ENCODE measurements around the gene ZFAND2B. TPM values are rescaled to one million over a fixed set of nuclear protein-coding genes. Genes with fewer than 3 reads are reported as not detected.

The ZFAND2B gene
- total and polyA plus RNA-seq, 4 experiments from 2014 or later: 73.3 to 81.5 (median 78.0) TPM

- H3K27ac Mint-ChIP-seq: peak overlapping the region in 2 of 7 donors; percentile 63 to 93
Observed at GRCh38 chr2:219204425-219205164, 2.0 kb upstream of the ZFAND2B start.

GRCh38 chr2:219205165-219205538 lies 1.4 kb upstream of the ZFAND2B start:
- no peak overlapping the region for H3K27ac ChIP-seq (ENCODE audit: low read depth, low read length)
- Mint-ChIP-seq H3K4me3 (peak overlapping the region in 5 of 8 donors; percentile 15 to 52 (median 35)), H3K9me3 (no peaks in the 10 kb centered on the region), H3K27me3 (no peaks in the 10 kb centered on the region), H3K27ac (peak overlapping the region in 6 of 7 donors; percentile 14 to 93 (median 47)), H3K36me3 (peaks cover 11 to 21% of the 10 kb centered on the region in 2 donors), H3K4me1 (peaks cover 18 to 43% (median 29%) of the 10 kb centered on the region in 4 donors)
- peaks cover 24% of the 10 kb centered on the region for H3K36me3 ChIP-seq (ENCODE audit: insufficient read depth, low read length)
- POLR2A ChIA-PET (ENCODE audit: partially characterized antibody): interaction anchor here (1.6 to 15.3 kb wide), 7 partner anchors 12 to 89 kb away, joined by 3 to 424 read pairs (median 40); partner anchors contain the start of genes ABCB6, CNPPD1, RETREG2 and SLC23A3
- no peaks in the 10 kb centered on the region for H3K9me3 ChIP-seq (ENCODE audit: control insufficient read depth in 1 of 2, low read length in 2 of 2)
- DNase-seq: no peak
- no peaks in the 10 kb centered on the region for H3K27me3 ChIP-seq (ENCODE audit: insufficient read depth, low read length)
- intact Hi-C loops (cut with micrococcal nuclease): no loop called here
- H3K4me1 ChIP-seq (ENCODE audit: insufficient read depth, low read length): peaks cover 26% of the 10 kb centered on the region
- H3K4me3 ChIP-seq (ENCODE audit: low read length in 2 of 2): no peak overlapping the region
- CTCF ChIA-PET (ENCODE audit: partially characterized antibody): interaction anchor here (1.0 to 4.2 kb wide), 4 partner anchors 9 to 90 kb away, joined by 3 to 22 read pairs (median 3); no protein-coding TSS in a partner anchor

More at GRCh38 chr2:219204425-219205164, 2.0 kb upstream of the ZFAND2B start:
- no peak overlapping the region for H3K4me3 ChIP-seq (ENCODE audit: low read length in 2 of 2)
- H3K9me3 ChIP-seq (ENCODE audit: control insufficient read depth in 1 of 2, low read length in 2 of 2): no peaks in the 10 kb centered on the region
- peaks cover under 1% of the 10 kb centered on the region in 2 donors for H3K27me3 Mint-ChIP-seq
- DNase-seq: no peak
- intact Hi-C loops (cut with micrococcal nuclease): no loop called here
- peaks cover 18 to 38% (median 26%) of the 10 kb centered on the region in 4 donors for H3K4me1 Mint-ChIP-seq
- POLR2A ChIA-PET (ENCODE audit: partially characterized antibody): interaction anchor here (1.6 kb wide), 1 partner anchor 49 kb away, joined by 3 read pairs; the partner anchor contains the start of genes TUBA4A and TUBA4B
- CTCF ChIA-PET (ENCODE audit: partially characterized antibody): interaction anchor here (0.8 to 1.2 kb wide), 4 partner anchors 34 to 91 kb away, joined by 3 to 4 read pairs (median 4); no protein-coding TSS in a partner anchor
- H3K36me3 Mint-ChIP-seq: peaks cover 10 to 18% of the 10 kb centered on the region in 2 donors
- H3K9me3 Mint-ChIP-seq: no peaks in the 10 kb centered on the region
- no peak overlapping the region for H3K27ac ChIP-seq (ENCODE audit: low read depth, low read length)
- no peaks in the 10 kb centered on the region for H3K27me3 ChIP-seq (ENCODE audit: insufficient read depth, low read length)
- H3K4me1 ChIP-seq (ENCODE audit: insufficient read depth, low read length): peaks cover 20% of the 10 kb centered on the region
- H3K4me3 Mint-ChIP-seq: peak overlapping the region in 3 of 8 donors; percentile 15 to 35 (median 20)
- peaks cover 21% of the 10 kb centered on the region for H3K36me3 ChIP-seq (ENCODE audit: insufficient read depth, low read length)

- Mint-ChIP-seq H3K36me3 (peaks cover 11 to 21% of the 10 kb centered on the region in 2 donors), H3K9me3 (no peaks in the 10 kb centered on the region), H3K4me3 (peak overlapping the region; percentile 88 to 95 (median 94)), H3K27me3 (no peaks in the 10 kb centered on the region), H3K4me1 (peaks cover 18 to 48% (median 31%) of the 10 kb centered on the region in 4 donors), H3K27ac (peak overlapping the region; percentile 93 to 98 (median 97))
- H3K4me3 ChIP-seq (ENCODE audit: low read length in 2 of 2): peak overlapping the region; percentile 67 to 88
- ChIA-PET CTCF (ENCODE audit: partially characterized antibody) (interaction anchor here (0.6 to 14.5 kb wide), 14 partner anchors 9 to 92 kb away, joined by 3 to 253 read pairs (median 4); partner anchors contain the start of genes CNPPD1, DNAJB2, GLB1L and NHEJ1), POLR2A (ENCODE audit: partially characterized antibody) (interaction anchor here (0.7 to 15.3 kb wide), 24 partner anchors 9 to 308 kb away, joined by 3 to 424 read pairs (median 12); partner anchors contain the start of genes ABCB6, ANKZF1, ATG9A and CNPPD1)
- H3K9me3 ChIP-seq (ENCODE audit: control insufficient read depth in 1 of 2, low read length in 2 of 2): no peaks in the 10 kb centered on the region
- no peaks in the 10 kb centered on the region for H3K27me3 ChIP-seq (ENCODE audit: insufficient read depth, low read length)
- peak overlapping the region; percentile 87 for H3K27ac ChIP-seq (ENCODE audit: low read depth, low read length)
- H3K36me3 ChIP-seq (ENCODE audit: insufficient read depth, low read length): peaks cover 24% of the 10 kb centered on the region
- DNase-seq: no peak
- intact Hi-C loops (cut with micrococcal nuclease): loop anchor here (1.0 to 2.0 kb wide), 6 partner anchors 23 to 183 kb away; partner anchors contain the start of genes ANKZF1, ATG9A, DNAJB2 and NHEJ1
- peaks cover 34% of the 10 kb centered on the region for H3K4me1 ChIP-seq (ENCODE audit: insufficient read depth, low read length)
Observed at GRCh38 chr2:219205981-219206327, 628 bp upstream of the ZFAND2B start.

- Mint-ChIP-seq H3K9me3 (peaks cover 0 to 2% (median 0%) of the 10 kb centered on the region in 8 donors), H3K27me3 (no peaks in the 10 kb centered on the region), H3K27ac (peak overlapping the region; percentile 84 to 98 (median 97)), H3K4me1 (peaks cover 22 to 54% (median 37%) of the 10 kb centered on the region in 4 donors), H3K36me3 (peaks cover 11 to 25% of the 10 kb centered on the region in 2 donors), H3K4me3 (peak overlapping the region; percentile 85 to 95 (median 90))
- no peak for DNase-seq
- ChIA-PET CTCF (ENCODE audit: partially characterized antibody) (interaction anchor here (1.1 to 14.5 kb wide), 6 partner anchors 34 to 91 kb away, joined by 3 to 253 read pairs (median 16); partner anchors contain the start of genes CNPPD1, DNAJB2, NHEJ1 and RETREG2), POLR2A (ENCODE audit: partially characterized antibody) (interaction anchor here (1.0 to 15.3 kb wide), 26 partner anchors 8 to 991 kb away, joined by 3 to 424 read pairs (median 12); partner anchors contain the start of genes ABCB6, ANKZF1, ARPC2 and ATG9A)
- H3K27ac ChIP-seq (ENCODE audit: low read depth, low read length): peak overlapping the region; percentile 87
- H3K36me3 ChIP-seq (ENCODE audit: insufficient read depth, low read length): peaks cover 24% of the 10 kb centered on the region
- no peaks in the 10 kb centered on the region for H3K9me3 ChIP-seq (ENCODE audit: control insufficient read depth in 1 of 2, low read length in 2 of 2)
- H3K27me3 ChIP-seq (ENCODE audit: insufficient read depth, low read length): no peaks in the 10 kb centered on the region
- intact Hi-C loops (cut with micrococcal nuclease): loop anchor here (2.0 kb wide), 2 partner anchors 71 to 181 kb away; partner anchors contain the start of gene DNAJB2
- peak overlapping the region; percentile 67 to 88 for H3K4me3 ChIP-seq (ENCODE audit: low read length in 2 of 2)
- H3K4me1 ChIP-seq (ENCODE audit: insufficient read depth, low read length): peaks cover 39% of the 10 kb centered on the region
Observed at GRCh38 chr2:219207134-219207883, 727 bp downstream of the ZFAND2B start.

GRCh38 chr2:219207884-219208740 lies 1.5 kb downstream of the ZFAND2B start:
- no peaks in the 10 kb centered on the region for H3K9me3 ChIP-seq (ENCODE audit: control insufficient read depth in 1 of 2, low read length in 2 of 2)
- no peaks in the 10 kb centered on the region for H3K27me3 Mint-ChIP-seq
- POLR2A ChIA-PET (ENCODE audit: partially characterized antibody): interaction anchor here (1.0 to 15.3 kb wide), 14 partner anchors 11 to 991 kb away, joined by 3 to 424 read pairs (median 12); partner anchors contain the start of genes ABCB6, ANKZF1, ARPC2 and ATG9A
- H3K4me3 ChIP-seq (ENCODE audit: low read length in 2 of 2): no peak overlapping the region
- H3K9me3 Mint-ChIP-seq: peaks cover 0 to 2% (median 0%) of the 10 kb centered on the region in 8 donors
- H3K27ac Mint-ChIP-seq: peak overlapping the region; percentile 77 to 98 (median 93)
- H3K36me3 Mint-ChIP-seq: peaks cover 11 to 25% of the 10 kb centered on the region in 2 donors
- H3K27me3 ChIP-seq (ENCODE audit: insufficient read depth, low read length): no peaks in the 10 kb centered on the region
- no peak for DNase-seq
- intact Hi-C loops (cut with micrococcal nuclease): loop anchor here (2.0 kb wide), 2 partner anchors 71 to 181 kb away; partner anchors contain the start of gene DNAJB2
- peaks cover 22 to 54% (median 37%) of the 10 kb centered on the region in 4 donors for H3K4me1 Mint-ChIP-seq
- H3K4me1 ChIP-seq (ENCODE audit: insufficient read depth, low read length): peaks cover 39% of the 10 kb centered on the region
- CTCF ChIA-PET (ENCODE audit: partially characterized antibody): interaction anchor here (1.7 to 14.5 kb wide), 5 partner anchors 35 to 91 kb away, joined by 4 to 253 read pairs (median 33); partner anchors contain the start of genes CNPPD1, DNAJB2, NHEJ1 and RETREG2
- H3K36me3 ChIP-seq (ENCODE audit: insufficient read depth, low read length): peaks cover 24% of the 10 kb centered on the region
- peak overlapping the region; percentile 87 for H3K27ac ChIP-seq (ENCODE audit: low read depth, low read length)
- peak overlapping the region; percentile 66 to 95 (median 87) for H3K4me3 Mint-ChIP-seq

Data from CD4-positive, alpha-beta memory T cell (primary cell).